HG03565 (cell line): ENCODE data around the gene GPR146.

ENCODE experiments used
- ATAC-seq: cut with Tn5 transposase; IDR thresholded peaks from one replicate; pipeline ENCODE4 v1.9.1; 2021; ENCODE audit warnings: mild to moderate bottlenecking, moderate library complexity; ENCODE audit not compliant: unreplicated experiment

Gene GPR146

GRCh38 chr7:1103789-1104515 is 59.6 kb downstream of the GPR146 start:
- no peak for ATAC-seq

GRCh38 chr7:1104516-1105179 is 60.3 kb downstream of the GPR146 start:
- ATAC-seq = no peak

- ATAC-seq = no peak
Observed at GRCh38 chr7:1105189-1105588, 60.8 kb downstream of the GPR146 start.

GRCh38 chr7:1106063-1106792 is 61.9 kb downstream of the GPR146 start:
- ATAC-seq = no peak

GRCh38 chr7:1106793-1107421 is 62.6 kb downstream of the GPR146 start:
- no peak for ATAC-seq

- no peak for ATAC-seq
Observed at GRCh38 chr7:1108264-1108920, 64.0 kb downstream of the GPR146 start.
